PC-3 (cell line): Measurements from ENCODE around the gene RNF125.

Experiments
- EZH2 ChIP-seq: fragments of 300-600 bp; sonication (generic); IDR thresholded peaks from one replicate; pipeline ENCODE4 v1.6.1; 2017; ENCODE audit warnings: antibody characterized with exemption, mild to moderate bottlenecking, low read length; ENCODE audit not compliant: unreplicated experiment
- TF ChIP-seq, protein P1 (sequence below): fragments of 300-600 bp; sonication (generic); conservative IDR thresholded peaks from 2 replicates; pipeline ENCODE4 v1.5.1; 2017; ENCODE audit warnings: antibody characterized with exemption, low read depth, mild to moderate bottlenecking, low read length

DNA sequence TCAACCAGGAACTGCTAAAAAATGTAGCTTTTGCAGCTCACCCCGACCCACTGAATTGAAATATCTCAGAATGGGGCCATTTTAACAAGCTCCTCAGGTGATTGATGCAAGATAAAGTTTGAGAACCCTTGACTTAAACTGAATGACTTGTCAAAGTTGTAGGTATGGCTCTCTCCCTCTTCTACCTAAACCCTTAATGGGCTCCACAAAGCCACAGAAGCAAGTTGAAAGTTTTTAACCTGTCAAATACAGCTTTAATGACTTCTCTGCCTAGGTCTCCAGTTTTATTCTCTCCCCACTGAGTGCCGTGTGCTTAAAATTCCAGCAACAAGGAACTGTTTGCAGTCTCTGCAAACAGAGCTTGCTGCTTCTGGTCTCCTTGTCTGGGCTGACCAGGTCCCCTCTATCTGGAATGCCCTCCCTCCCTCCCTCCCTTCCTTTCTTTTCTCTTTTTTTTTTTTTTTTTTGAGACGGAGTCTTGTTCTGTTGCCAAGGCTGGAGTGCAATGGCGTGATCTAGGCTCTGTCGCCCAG, 19.7 kb upstream of the RNF125 start:
- TF ChIP-seq, protein P1, sequence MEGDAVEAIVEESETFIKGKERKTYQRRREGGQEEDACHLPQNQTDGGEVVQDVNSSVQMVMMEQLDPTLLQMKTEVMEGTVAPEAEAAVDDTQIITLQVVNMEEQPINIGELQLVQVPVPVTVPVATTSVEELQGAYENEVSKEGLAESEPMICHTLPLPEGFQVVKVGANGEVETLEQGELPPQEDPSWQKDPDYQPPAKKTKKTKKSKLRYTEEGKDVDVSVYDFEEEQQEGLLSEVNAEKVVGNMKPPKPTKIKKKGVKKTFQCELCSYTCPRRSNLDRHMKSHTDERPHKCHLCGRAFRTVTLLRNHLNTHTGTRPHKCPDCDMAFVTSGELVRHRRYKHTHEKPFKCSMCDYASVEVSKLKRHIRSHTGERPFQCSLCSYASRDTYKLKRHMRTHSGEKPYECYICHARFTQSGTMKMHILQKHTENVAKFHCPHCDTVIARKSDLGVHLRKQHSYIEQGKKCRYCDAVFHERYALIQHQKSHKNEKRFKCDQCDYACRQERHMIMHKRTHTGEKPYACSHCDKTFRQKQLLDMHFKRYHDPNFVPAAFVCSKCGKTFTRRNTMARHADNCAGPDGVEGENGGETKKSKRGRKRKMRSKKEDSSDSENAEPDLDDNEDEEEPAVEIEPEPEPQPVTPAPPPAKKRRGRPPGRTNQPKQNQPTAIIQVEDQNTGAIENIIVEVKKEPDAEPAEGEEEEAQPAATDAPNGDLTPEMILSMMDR, result no peak
- no peak for TF ChIP-seq EZH2
